T-helper 9 cell (primary cell): ENCODE measurements around the gene PCP4.

Source experiments
- DNase-seq: peaks from one replicate; pipeline ENCODE4 v3.0.0-alpha.2; 2020

Gene PCP4

GRCh38 chr21:39976800-39977199, 109.6 kb downstream of the PCP4 start:
- no peak for DNase-seq
